Activated T-cell treated with anti-CD3 and anti-CD28 coated beads, Interleukin-2, amount 50 U/mL, for 72 hours (primary cell): ENCODE data around the gene ACVR1. TPM values are rescaled to one million over a fixed set of nuclear protein-coding genes. Genes with fewer than 3 reads are reported as not detected.

ENCODE experiments used
- ATAC-seq, 2 donors: fragments of 150-1000 bp; cut with Tn5 transposase; replicated peaks in 1 of 2; 2 replicates each; pipeline ENCODE4 v1.10.0; 2021; ENCODE audit warnings: moderate library complexity in 2 of 2, mild to moderate bottlenecking in 1 of 2
- DNase-seq, 2 donors: peaks; one replicate each; pipeline ENCODE4 v3.0.0; 2021 to 2022; ENCODE audit warnings: mixed read lengths in 1 of 2
- H3K27ac Mint-ChIP-seq: one replicate; pipeline ENCODE4 v1.8.0; 2022; ENCODE audit warnings: mild to moderate bottlenecking, moderate library complexity, mixed read lengths
- H3K27me3 Mint-ChIP-seq: one replicate; pipeline ENCODE4 v1.8.0; 2022; ENCODE audit warnings: low read depth, mixed read lengths
- H3K36me3 Mint-ChIP-seq, 2 donors: one replicate each; pipeline ENCODE4 v1.8.0; 2022; ENCODE audit warnings: mixed read lengths in 2 of 2, mild to moderate bottlenecking in 1 of 2; ENCODE audit not compliant: insufficient read depth in 2 of 2
- H3K4me1 Mint-ChIP-seq: one replicate; pipeline ENCODE4 v1.8.0; 2022; ENCODE audit warnings: low read depth, mixed read lengths
- H3K4me3 Mint-ChIP-seq, 2 donors: one replicate each; pipeline ENCODE4 v1.8.0; 2022; ENCODE audit warnings: mild to moderate bottlenecking in 2 of 2, mixed read lengths in 2 of 2, moderate library complexity in 2 of 2
- H3K9me3 Mint-ChIP-seq, 2 donors: one replicate each; pipeline ENCODE4 v1.8.0; 2022; ENCODE audit warnings: mixed read lengths in 2 of 2
- total RNA-seq, 2 donors: library from RNA; stranded (reverse); gene quantifications; one replicate each; pipeline ENCODE4 v1.2.3, GENCODE V29; 2022

Gene ACVR1
- total RNA-seq, 2 donors from 2014 or later = 28.3 to 29.7 TPM

- no peak for ATAC-seq
- Mint-ChIP-seq H3K4me3 (no peak overlapping the region), H3K36me3 (peaks cover 6 to 17% of the 10 kb centered on the region in 2 donors), H3K27me3 (no peaks in the 10 kb centered on the region), H3K4me1 (peaks cover 49% of the 10 kb centered on the region), H3K9me3 (no peaks in the 10 kb centered on the region), H3K27ac (peak overlapping the region; percentile 39)
- no peak for DNase-seq
Observed at GRCh38 chr2:157841485-157841884, 34.6 kb downstream of the ACVR1 start.

GRCh38 chr2:157840568-157841156 lies 35.5 kb downstream of the ACVR1 start:
- ATAC-seq = no peak
- no peak for DNase-seq
- Mint-ChIP-seq H3K36me3 (peaks cover 3 to 11% of the 10 kb centered on the region in 2 donors), H3K27ac (no peak overlapping the region), H3K9me3 (no peaks in the 10 kb centered on the region), H3K4me3 (no peak overlapping the region), H3K27me3 (no peaks in the 10 kb centered on the region), H3K4me1 (peaks cover 57% of the 10 kb centered on the region)

- H3K27ac Mint-ChIP-seq = no peak overlapping the region
- DNase-seq (no peak), ATAC-seq (no peak)
- no peaks in the 10 kb centered on the region for H3K27me3 Mint-ChIP-seq
- H3K9me3 Mint-ChIP-seq = no peaks in the 10 kb centered on the region
- no peak overlapping the region for H3K4me3 Mint-ChIP-seq
- peaks cover 1 to 4% of the 10 kb centered on the region in 2 donors for H3K36me3 Mint-ChIP-seq
- peaks cover 54% of the 10 kb centered on the region for H3K4me1 Mint-ChIP-seq
Observed at GRCh38 chr2:157839822-157840221, 36.3 kb downstream of the ACVR1 start.

- Mint-ChIP-seq H3K27ac (no peak overlapping the region), H3K36me3 (peaks cover 1 to 3% of the 10 kb centered on the region in 2 donors), H3K4me1 (peaks cover 54% of the 10 kb centered on the region), H3K9me3 (no peaks in the 10 kb centered on the region), H3K27me3 (no peaks in the 10 kb centered on the region), H3K4me3 (no peak overlapping the region)
- DNase-seq (no peak), ATAC-seq (peak in 1 of 2 donors; percentile 9)
Observed at GRCh38 chr2:157839162-157839801, 36.8 kb downstream of the ACVR1 start.

GRCh38 chr2:157838442-157839161 lies 37.5 kb downstream of the ACVR1 start:
- Mint-ChIP-seq H3K4me1 (peaks cover 54% of the 10 kb centered on the region), H3K4me3 (peak overlapping the region; percentile 27 to 55), H3K9me3 (no peaks in the 10 kb centered on the region)

GRCh38 chr2:157837851-157838441 lies 38.2 kb downstream of the ACVR1 start:
- H3K4me3 Mint-ChIP-seq = peak overlapping the region; percentile 27 to 55
- H3K27me3 Mint-ChIP-seq = no peaks in the 10 kb centered on the region
- ATAC-seq (no peak), DNase-seq (no peak)
- H3K9me3 Mint-ChIP-seq = no peaks in the 10 kb centered on the region
- H3K27ac Mint-ChIP-seq = peak overlapping the region; percentile 74
- peaks cover 1 to 3% of the 10 kb centered on the region in 2 donors for H3K36me3 Mint-ChIP-seq
- H3K4me1 Mint-ChIP-seq = peaks cover 54% of the 10 kb centered on the region

More at GRCh38 chr2:157838442-157839161, 37.5 kb downstream of the ACVR1 start:
- ATAC-seq (peak; percentile 89 to 90), DNase-seq (peak; percentile 17 to 38)
- H3K27ac Mint-ChIP-seq = peak overlapping the region; percentile 74
- no peaks in the 10 kb centered on the region for H3K27me3 Mint-ChIP-seq
- H3K36me3 Mint-ChIP-seq = peaks cover 1 to 3% of the 10 kb centered on the region in 2 donors

- Mint-ChIP-seq H3K27ac (no peak overlapping the region), H3K4me3 (no peak overlapping the region)
Observed at GRCh38 chr2:157836531-157836930, 39.6 kb downstream of the ACVR1 start.

GRCh38 chr2:157835425-157835824 lies 40.7 kb downstream of the ACVR1 start:
- H3K27ac Mint-ChIP-seq = peak overlapping the region; percentile 48
- no peak overlapping the region for H3K4me3 Mint-ChIP-seq
- H3K4me1 Mint-ChIP-seq = peaks cover 63% of the 10 kb centered on the region
- no peak for ATAC-seq
- H3K36me3 Mint-ChIP-seq = peaks cover 1 to 3% of the 10 kb centered on the region in 2 donors
- no peak for DNase-seq
- H3K9me3 Mint-ChIP-seq = no peaks in the 10 kb centered on the region
- H3K27me3 Mint-ChIP-seq = no peaks in the 10 kb centered on the region

More at GRCh38 chr2:157836531-157836930, 39.6 kb downstream of the ACVR1 start:
- DNase-seq (no peak), ATAC-seq (no peak)
- Mint-ChIP-seq H3K27me3 (no peaks in the 10 kb centered on the region), H3K36me3 (peaks cover 1 to 3% of the 10 kb centered on the region in 2 donors), H3K9me3 (no peaks in the 10 kb centered on the region), H3K4me1 (peaks cover 63% of the 10 kb centered on the region)

GRCh38 chr2:157835006-157835405 lies 41.1 kb downstream of the ACVR1 start:
- Mint-ChIP-seq H3K36me3 (peaks cover 1 to 5% of the 10 kb centered on the region in 2 donors), H3K27me3 (no peaks in the 10 kb centered on the region), H3K9me3 (no peaks in the 10 kb centered on the region), H3K4me1 (peaks cover 60% of the 10 kb centered on the region), H3K27ac (peak overlapping the region; percentile 48), H3K4me3 (no peak overlapping the region)
- ATAC-seq (no peak), DNase-seq (no peak)

GRCh38 chr2:157833721-157834120 lies 42.4 kb downstream of the ACVR1 start:
- no peaks in the 10 kb centered on the region for H3K9me3 Mint-ChIP-seq
- peaks cover 51% of the 10 kb centered on the region for H3K4me1 Mint-ChIP-seq
- no peak overlapping the region for H3K27ac Mint-ChIP-seq
- DNase-seq = no peak
- no peak for ATAC-seq
- H3K4me3 Mint-ChIP-seq = no peak overlapping the region
- no peaks in the 10 kb centered on the region for H3K27me3 Mint-ChIP-seq
- H3K36me3 Mint-ChIP-seq = peaks cover 5 to 6% of the 10 kb centered on the region in 2 donors

- peak overlapping the region; percentile 77 for H3K27ac Mint-ChIP-seq
- peaks cover 32% of the 10 kb centered on the region for H3K4me1 Mint-ChIP-seq
- H3K9me3 Mint-ChIP-seq = no peaks in the 10 kb centered on the region
- peaks cover 3 to 6% of the 10 kb centered on the region in 2 donors for H3K36me3 Mint-ChIP-seq
- ATAC-seq (no peak), DNase-seq (no peak)
- H3K4me3 Mint-ChIP-seq = peak overlapping the region in 1 of 2 donors; percentile 21
- H3K27me3 Mint-ChIP-seq = no peaks in the 10 kb centered on the region
Observed at GRCh38 chr2:157831573-157832315, 44.4 kb downstream of the ACVR1 start.

GRCh38 chr2:157830696-157831570 lies 45.2 kb downstream of the ACVR1 start:
- Mint-ChIP-seq H3K9me3 (no peaks in the 10 kb centered on the region), H3K4me3 (peak overlapping the region in 1 of 2 donors; percentile 21), H3K36me3 (peaks cover 2 to 9% of the 10 kb centered on the region in 2 donors), H3K27ac (peak overlapping the region; percentile 77), H3K27me3 (no peaks in the 10 kb centered on the region), H3K4me1 (peaks cover 24% of the 10 kb centered on the region)
- no peak for DNase-seq
- ATAC-seq = peak; percentile 61 to 65
